ENCODE data around the gene SUSD6. TPM values are rescaled to one million over a fixed set of nuclear protein-coding genes. Genes with fewer than 3 reads are reported as not detected.
"Not testable (repeated sequence)": the region's sequence is repeated elsewhere in the genome, so short reads cannot be mapped to it uniquely, and the experiment has no call there.

Gene SUSD6
- total RNA-seq, 1 donor from 2014 or later = 9.2 TPM

DNA sequence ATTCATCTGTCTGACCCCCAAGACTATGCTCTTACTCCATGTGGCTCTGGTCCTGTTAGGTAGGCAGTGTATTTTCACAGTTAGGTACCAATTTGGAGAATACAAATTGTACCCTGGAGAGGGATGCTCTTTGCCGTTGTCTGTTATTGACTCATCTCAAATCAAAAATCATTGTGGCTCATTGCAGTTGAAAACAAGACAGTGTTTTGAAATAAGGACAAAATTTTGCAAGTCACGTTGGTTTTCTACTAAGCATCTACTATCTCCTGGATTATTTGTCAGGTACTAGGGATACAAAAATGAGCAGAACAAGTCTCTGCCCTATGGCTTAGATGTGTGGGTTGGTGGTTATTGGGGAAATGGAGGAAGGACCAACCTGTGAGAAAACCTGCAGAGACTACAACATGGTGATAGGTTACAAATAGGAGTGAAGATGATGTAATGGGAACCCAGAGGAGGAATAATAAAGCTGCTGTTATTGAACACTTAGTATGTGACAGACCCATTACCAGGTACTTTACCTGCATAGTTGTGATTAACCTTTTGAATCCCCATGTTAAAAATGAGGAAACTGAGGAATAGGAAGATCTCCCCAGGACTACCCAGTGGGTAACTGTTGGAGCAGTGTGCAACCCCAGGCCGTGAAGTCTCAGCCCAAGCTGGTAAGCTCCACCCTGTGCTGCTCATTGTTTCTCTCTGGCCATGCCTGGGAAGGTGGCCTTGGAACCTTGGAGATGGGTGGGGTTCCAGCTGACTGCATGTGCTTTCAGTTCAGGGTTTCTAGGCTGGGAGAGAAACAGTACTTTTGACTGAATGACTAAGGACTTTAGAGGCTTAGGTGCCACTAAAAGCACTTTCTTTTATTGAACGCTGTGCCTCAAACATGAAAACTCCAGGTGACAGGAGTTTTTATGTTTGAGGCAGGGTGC is 82.7 kb downstream of the SUSD6 start:
- no peak for DNase-seq (ENCODE audit: low read depth, low spot score)

DNA sequence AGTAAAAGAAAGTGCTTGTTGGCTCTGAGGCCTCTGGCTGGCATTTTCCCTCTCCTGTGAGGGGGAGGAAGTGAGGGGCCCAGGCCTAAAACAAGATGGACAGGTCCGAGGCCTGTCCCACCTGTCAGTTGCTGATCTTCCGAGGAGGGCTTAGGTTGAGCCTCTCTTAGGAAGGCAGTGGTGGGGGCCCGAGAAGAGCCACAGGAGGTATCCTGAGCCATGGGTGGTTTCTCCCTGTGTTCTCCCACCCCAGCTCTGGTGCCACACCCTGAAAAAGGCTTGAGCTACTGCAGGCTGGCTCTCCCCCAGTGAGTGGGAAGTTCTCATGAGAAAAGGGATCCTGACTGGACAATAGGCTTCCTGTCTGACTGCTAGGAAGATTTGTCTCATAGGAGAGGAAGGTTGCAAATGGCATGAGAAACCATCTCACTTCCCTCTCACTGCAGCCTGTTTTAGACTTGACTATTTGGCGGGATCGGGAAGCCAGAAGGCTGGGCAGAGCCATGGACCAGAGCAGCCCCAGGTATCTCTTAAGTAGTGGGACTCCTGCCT is 83.4 kb downstream of the SUSD6 start:
- peak; percentile 15 for DNase-seq (ENCODE audit: low read depth, low spot score)

DNA sequence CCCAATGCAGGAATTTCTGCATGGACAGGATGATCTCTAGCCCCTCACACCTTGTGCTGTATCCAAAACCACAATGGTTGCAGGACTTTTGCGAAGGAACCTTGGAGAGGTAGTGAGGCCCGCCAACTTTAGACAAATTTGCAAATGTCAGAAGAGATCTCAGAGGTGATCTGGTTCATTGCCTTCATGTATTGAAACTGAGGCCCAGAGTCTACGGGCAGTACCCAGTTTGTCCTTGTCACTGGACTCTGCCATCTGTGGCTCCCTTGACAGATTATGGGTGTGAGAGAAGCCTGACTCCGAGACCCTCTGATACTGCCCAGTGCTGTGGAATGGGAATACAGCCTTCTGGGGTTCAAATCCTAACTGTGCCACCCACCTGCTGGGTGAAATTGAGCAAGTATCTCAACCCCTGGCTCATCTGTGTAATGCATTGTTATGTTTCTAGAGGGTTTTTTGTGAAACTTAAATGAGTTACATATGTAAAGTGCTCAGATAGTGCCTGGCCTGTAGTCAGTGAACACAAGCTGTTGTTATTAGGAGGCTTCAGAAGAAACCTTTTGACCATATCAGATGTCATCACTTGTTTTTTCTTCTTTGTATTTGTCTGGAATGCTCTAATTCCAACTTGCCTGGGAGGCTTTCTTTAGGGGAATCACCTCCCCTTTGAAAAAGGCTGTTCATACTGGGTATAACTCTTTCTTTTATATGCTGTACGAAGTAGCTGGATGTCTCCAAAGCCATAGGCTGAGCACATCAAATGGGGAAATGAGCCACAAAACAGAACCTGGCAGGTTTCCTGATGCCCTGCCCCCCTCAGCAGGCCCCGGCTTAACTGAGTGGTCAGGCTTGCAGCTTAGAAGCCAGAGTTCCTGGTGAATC is 84.2 kb downstream of the SUSD6 start:
- DNase-seq (ENCODE audit: low read depth, low spot score) = peak; percentile 11

DNA sequence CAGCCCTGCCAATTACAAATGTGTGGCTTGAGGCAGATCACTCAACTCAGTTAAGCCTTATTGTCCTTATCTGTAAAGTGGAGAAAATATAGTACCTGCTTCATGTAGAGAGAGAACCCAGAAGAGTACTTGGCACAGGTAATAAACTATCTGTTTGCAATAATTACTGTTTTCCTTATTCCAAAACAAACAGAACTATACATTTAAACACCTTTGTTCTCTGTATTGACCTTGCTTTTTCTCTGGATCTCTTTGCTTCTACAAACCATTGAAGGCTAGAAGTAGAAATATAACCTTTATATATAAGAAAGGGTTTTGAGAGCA is 84.8 kb downstream of the SUSD6 start:
- no peak for DNase-seq (ENCODE audit: low read depth, low spot score)

DNA sequence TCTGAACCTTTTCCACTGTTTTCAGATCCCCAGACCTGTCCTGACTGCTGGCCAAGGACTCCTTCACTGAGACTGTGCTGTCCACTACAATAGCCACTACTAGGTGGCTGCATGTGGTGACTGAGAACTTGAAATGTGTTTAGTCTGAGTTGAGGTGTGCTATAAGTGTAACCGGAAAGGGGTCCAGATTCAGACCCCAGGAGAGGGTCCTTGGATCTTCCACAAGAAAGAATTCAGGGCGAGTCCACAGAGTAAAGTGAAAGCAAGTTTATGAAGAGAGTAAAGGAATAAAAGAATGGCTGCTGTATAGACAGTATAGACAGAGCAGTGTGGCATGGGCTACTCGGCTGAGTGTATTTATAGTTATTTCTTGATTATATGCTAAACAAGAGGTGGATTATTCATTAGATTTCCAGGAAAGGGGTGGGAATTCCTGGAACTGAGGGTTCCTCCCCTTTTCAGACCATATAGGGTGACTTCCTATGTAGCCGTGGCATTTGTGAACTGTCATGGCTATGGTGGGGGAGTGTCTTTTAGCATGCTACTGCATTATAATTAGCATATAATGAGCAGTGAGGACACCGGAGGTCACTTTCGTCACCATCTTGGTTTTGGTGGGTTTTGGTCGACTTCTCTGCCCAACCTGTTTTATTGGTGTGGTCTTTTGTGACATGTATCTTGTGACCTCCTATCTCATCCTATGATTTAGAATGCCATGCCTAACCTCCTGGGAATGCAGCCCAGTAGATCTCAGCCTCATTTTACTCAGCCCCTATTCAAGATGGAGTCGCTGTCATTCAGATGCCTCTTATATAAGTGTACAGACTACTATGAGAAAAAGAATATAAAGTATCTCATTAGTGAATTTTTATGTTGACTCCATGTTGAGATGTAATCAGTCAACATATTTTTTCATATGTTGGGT is 85.5 kb downstream of the SUSD6 start:
- no peak for DNase-seq (ENCODE audit: low read depth, low spot score)

DNA sequence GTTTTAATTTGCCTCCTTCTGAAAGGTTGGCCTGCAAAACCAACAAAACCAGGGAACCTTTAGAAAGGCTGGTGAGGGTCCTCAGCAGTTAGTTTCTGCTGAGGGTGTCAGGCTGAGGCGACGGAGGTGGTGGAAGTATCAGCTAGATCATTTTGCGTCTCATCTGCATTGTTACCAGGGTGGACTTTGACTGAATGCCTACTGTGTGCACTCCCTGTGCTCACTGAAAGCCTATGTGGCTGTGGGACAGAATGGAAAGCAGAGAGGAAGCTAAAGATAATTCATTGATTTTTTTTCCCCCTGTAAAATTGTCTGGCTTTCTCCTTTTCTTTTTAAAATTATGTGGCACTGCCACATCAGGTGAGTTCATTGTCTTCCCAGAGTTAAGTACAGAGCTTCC is 87.2 kb downstream of the SUSD6 start:
- DNase-seq (ENCODE audit: low read depth, low spot score) = no peak

DNA sequence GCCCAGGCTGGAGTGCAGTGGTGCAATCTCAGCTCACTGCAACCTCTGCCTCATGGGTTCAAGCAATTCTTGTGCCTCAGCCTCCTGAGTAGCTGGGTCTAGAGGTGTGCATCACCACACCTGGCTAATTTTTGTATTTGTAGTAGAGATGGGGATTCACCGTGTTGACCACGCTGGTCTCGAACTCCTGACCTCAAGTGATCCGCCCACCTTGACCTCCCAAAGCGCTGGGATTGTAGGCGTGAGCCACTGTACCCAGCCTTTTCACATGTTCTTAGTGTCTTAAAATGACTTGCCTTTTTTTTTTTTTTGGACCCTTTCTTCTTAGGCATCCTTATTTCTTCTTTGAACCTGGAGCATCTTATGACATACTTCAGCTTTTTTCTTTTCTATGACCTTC is 87.8 kb downstream of the SUSD6 start:
- not testable (repeated sequence) for DNase-seq (ENCODE audit: low read depth, low spot score)

DNA sequence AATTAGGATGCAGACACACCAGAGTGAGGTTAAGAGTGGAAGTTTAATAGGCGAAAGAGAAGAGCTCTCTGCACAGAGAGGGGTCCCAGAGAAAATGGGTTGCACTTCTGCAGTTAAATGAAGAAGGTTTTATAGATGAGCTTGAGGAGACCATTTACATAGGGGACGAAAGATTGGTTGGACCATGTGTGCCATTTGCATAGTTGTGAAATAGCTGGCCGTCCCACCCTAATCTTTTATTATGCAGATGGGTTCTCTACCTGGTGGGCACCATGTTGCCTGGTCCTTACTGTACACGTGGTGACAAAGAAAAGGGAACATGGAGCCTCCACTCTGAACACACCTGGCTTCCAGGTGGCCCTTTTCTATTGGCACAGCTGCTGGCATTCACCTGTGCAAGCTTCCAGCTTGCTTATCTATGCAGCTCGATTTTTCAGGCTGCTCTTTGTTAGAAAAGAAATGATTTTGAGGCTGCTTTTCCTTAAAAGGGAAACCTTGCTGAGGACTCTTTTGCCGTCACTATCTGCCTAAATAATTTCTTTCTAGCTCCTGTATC is 88.4 kb downstream of the SUSD6 start:
- no peak for DNase-seq (ENCODE audit: low read depth, low spot score)

DNA sequence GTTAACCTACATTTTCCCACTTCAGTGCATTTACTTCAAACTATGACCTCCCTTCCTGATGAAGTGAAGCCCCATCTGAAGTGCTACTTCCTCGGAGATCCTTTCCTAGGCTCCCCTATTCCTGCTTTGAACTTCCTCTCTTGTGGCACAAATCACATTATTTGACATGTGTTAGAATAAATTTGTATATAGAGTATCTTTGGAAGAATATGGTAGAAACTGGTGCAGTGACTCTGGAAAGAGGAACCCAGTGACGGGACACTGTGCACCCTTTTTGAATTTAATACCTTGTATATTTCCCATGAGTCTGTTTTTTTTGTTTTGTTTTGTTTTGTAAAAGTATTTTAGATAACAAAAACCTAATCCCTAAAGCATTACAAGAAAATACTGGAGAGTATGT is 89.2 kb downstream of the SUSD6 start:
- DNase-seq (ENCODE audit: low read depth, low spot score) = no peak

DNA sequence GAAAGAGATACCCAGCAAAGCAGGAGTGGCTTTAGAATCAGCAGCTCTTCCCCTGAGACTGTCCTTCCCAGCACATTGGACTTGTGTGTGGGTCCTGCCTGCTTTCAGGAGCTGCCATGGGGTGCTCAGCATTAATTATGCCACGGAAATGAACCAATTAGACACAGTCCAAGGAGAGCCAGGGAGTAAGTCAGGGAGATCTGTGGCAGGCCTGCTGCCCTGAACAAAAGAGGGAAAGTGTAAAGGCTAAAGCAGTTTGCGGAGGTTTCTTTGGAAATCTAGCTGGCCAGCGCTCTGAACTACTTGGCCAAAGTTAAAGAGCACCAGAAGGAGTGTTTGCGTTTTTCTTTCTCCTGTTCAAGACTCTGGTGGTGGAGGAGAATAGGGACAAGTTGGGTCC is 89.9 kb downstream of the SUSD6 start:
- DNase-seq (ENCODE audit: low read depth, low spot score) = no peak

DNA sequence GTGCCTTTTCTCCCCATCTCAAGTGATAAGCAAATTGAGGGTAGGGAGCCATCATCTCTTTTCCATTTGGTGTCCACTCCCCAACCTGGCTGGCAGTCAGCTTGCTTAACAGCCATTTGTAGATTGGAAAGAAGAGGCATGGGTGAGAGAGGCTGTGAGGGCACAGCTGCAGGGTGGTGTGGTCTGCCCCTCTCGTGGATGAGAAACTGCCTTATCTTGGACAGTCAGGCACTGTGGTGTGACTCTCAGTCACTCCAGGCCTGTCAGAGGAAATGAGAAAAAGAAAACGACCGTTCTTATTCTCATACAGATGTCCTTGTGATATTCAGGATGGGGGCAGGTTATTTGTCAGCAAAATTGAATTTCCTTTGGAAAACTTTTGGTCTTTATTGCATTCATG is 90.5 kb downstream of the SUSD6 start:
- no peak for DNase-seq (ENCODE audit: low read depth, low spot score)

DNA sequence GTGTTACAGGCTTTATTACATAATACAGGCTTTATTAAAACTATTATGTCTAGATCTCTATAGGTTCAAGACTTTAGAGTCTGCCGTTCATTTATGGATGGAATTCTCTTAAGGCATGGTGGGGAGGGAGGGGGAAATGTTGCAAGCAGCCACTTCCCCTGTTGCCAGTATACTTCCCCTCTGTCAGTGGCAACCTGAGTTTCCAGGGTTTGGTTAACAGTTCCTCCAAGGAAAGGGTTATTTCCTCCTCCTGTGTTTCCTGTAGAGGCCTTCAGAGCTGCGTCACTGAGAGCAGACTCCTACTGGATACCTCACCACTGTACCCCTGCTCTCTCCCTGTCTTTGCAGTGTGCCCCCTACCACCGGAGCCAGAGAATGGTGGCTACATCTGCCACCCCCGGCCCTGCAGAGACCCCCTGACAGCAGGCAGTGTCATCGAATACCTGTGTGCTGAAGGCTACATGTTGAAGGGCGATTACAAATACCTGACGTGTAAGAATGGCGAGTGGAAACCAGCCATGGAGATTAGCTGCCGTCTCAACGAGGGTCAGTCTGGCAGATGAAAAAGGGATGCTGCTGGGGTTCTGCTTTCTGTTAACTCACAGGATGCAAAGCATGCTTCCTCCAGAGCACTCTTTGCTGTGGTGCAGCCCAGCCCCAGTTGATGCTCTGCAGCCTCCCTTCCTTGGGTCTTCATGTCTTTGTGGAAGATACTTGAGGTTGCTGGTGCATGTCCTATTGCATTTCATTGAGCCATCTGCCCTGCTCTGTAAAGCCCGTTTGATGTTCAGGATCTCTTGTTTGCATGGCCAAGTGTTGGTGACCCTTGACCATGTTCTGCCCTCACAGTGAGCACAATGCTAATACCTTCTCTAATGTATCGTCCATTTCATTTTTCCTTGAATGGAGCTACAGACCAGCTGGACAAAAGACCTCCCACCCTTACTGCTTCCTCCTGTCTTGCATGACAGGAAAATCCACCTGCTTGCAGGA is 91.9 kb downstream of the SUSD6 start:
- no peak for DNase-seq (ENCODE audit: low read depth, low spot score)

DNA sequence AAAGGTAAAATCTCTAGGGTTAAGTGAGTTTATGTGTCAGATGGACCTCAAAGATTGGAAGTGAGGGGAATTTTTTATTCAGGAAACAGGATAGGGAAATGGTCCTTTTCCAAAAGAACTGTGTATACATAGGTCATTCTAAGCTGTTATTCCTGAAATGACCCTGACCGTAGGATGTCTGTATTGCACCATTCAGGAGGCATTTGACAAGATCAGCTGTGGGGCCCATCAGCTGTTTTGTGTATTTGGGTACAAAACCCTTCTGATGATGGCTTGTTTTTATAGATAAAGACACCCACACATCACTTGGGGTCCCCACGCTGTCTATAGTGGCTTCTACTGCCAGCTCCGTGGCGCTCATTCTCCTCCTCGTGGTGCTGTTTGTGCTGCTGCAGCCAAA is 92.9 kb downstream of the SUSD6 start:
- no peak for DNase-seq (ENCODE audit: low read depth, low spot score)

DNA sequence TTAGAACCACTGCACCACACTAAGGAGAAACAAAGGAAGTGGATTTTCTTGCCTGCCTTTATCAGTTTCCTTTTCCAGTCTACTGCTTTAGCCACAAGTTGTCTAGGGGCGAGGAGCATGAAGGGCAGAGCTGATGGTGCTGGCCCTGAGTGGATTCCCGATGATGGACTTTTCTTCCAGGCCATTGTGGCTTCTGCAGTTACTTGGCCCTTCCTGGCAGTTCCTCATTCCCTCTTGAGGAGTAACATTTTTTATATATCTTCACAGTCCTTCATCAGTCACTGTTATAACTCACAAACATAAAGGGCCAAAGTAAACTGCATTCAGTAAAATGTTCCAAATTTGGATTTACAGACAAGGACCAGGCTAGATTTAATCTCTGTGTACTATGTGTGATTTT is 94.3 kb downstream of the SUSD6 start:
- DNase-seq (ENCODE audit: low read depth, low spot score) = no peak

DNA sequence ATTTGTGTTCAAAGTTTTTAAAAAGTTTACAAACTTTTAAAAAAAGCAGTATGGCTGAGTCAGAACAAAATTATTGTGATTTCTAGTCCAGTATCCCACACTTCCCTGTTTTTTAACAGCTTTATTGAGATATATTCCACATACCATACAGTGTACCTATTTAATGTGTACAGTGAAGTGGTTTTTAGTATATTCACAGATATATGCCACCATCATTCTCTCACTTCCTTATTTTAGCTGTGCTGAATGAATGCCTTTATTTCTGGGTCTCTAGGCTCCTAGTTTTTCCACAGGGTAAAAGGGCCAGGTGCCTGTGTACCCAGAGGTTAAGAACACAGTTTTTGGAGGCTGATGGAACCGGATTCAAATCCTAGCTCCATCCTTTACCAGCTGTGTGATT is 96.7 kb downstream of the SUSD6 start:
- DNase-seq (ENCODE audit: low read depth, low spot score) = no peak

DNA sequence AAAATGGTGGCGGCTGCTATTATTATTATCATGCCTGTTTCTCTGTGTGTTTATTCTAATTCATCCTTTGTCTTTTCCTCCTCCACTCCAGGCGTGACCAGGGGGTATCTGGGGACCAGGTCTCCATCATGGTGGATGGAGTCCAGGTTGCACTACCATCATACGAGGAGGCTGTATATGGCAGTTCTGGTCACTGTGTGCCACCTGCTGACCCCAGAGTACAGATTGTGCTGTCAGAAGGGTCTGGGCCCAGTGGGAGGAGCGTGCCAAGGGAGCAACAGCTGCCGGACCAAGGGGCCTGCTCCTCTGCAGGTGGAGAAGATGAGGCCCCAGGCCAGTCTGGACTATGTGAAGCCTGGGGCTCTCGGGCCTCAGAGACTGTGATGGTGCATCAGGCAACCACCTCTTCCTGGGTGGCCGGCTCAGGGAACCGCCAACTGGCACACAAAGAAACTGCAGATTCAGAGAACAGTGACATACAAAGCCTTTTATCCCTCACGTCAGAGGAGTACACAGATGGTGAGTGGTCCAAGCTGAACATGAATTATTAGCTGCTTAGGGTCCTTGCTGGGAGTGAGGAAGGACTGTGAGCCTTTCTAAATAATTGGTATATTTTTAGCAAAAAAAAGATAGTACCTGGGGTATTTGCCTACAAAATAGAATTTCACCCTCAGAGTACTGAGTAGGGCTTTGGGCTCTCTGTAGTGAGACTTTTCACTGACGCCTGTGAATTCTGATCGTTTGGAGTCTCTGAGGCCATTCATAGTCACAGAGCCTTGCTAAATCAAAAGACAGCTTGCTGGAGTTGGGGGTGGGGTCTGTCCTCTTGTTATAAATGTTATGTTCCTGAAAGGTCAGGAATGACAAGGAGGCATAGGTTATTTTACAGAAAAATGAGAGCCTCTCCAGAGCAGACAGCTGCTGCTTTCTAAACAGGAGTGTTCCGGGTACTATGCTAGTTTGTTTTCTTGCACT is 97.5 kb downstream of the SUSD6 start:
- no peak for DNase-seq (ENCODE audit: low read depth, low spot score)

DNA sequence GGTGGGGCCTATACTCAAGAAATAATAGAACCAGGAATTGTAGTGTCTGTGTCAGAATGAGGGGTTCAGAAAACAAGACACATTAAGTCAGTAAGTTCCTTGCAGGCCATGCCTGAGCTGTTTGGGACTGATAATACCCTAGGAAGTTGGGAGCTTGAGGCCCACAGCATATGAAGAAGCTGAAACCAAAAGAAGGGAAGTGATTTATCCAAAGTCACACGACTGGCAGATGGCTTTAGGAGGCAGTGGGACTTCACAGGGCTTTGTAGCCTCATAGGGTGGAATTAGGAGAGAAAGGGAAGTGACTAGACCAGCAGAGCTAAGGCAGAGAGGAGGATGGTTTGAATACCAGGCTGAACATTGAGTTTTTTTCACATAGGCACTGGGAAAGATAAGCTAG is 99.0 kb downstream of the SUSD6 start:
- DNase-seq (ENCODE audit: low read depth, low spot score) = no peak

DNA sequence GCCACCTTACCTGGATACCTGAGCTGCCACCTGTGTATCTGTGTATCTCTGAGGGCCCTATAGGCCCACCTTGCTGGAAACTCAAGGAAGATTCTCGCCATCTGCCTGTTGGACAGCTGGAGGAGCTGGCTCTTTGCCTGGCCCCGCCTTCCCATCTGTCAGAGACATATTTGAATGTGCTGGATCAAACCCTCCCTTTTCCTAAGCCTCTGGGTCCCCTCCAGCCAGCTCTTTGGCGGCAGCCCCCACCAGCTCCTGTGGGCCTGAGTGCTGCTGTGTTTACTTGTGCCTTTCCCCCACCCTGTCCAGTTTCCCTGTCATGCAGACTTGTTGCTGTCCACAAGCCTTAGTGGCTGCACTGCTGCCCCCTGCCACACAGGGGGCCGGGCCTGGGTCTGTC is 99.7 kb downstream of the SUSD6 start:
- DNase-seq (ENCODE audit: low read depth, low spot score) = no peak

Measured in pulmonary artery endothelial cell (primary cell).